PFSK-1 (cell line): ENCODE data around the gene SP6.

ENCODE experiments used
- FOXP2 ChIP-seq: optimal IDR thresholded peaks from 2 replicates; pipeline ENCODE3; 2011; ENCODE audit warnings: borderline replicate concordance, control low read depth, inconsistent platforms; ENCODE audit not compliant: insufficient read depth; ENCODE audit errors: extremely low read length, extremely low read depth
- POLR2AphosphoS5 ChIP-seq: IDR thresholded peaks from 2 replicates; pipeline ENCODE4 v1.6.1; 2012; ENCODE audit warnings: low read depth, mild to moderate bottlenecking, control low read depth, low read length, moderate library complexity
- REST ChIP-seq, 2 experiments: IDR thresholded peaks; 2 replicates each; pipeline versions ENCODE4 v1.6.1 to v1.8.0; 2011 to 2012; ENCODE audit warnings: low read depth in 2 of 2, low read length in 2 of 2, control low read depth in 1 of 2, inconsistent platforms in 1 of 2, mild to moderate bottlenecking in 1 of 2, moderate library complexity in 1 of 2; ENCODE audit not compliant: insufficient read depth in 1 of 2
- SIN3A ChIP-seq: IDR thresholded peaks from 2 replicates; pipeline ENCODE4 v1.6.1; 2012; ENCODE audit warnings: mild to moderate bottlenecking, low read length, moderate library complexity, borderline replicate concordance; ENCODE audit not compliant: insufficient read depth
- TAF1 ChIP-seq: IDR thresholded peaks from 2 replicates; pipeline ENCODE4 v1.6.1; 2012; ENCODE audit warnings: low read length, control low read depth, borderline replicate concordance; ENCODE audit not compliant: insufficient read depth

SP6 gene

GRCh38 chr17:47867813-47868533, 17.0 kb upstream of the SP6 start:
- TF ChIP-seq REST (IDR thresholded peaks at IDR 0.05; ENCODE audit: insufficient read depth in 1 of 2, low read depth in 2 of 2, low read length in 2 of 2) (no peak), SIN3A (no peak), TAF1 (no peak), FOXP2 (no peak), POLR2AphosphoS5 (no peak)

DNA sequence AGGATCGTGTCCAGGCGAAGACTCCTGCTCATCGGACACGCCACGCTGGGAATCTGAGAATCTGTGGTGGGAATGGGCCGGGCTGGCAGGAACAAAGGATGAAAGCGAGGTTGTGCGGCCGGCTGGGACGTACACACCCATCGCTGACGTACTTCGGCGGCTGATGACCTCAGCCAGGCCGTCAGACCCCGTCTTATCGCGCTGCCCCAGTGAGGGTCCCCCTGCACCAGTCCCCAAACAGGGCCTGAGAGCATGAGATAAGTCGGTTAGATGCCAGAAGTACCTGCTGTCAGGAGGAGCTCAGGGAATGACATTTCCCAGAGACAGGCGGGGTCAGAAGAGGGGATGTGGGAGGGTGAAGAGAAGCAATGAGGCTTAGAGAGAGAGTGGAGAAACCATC, 16.0 kb upstream of the SP6 start:
- TF ChIP-seq REST (IDR thresholded peaks at IDR 0.05; ENCODE audit: insufficient read depth in 1 of 2, low read depth in 2 of 2, low read length in 2 of 2) (no peak), SIN3A (no peak), POLR2AphosphoS5 (no peak), FOXP2 (no peak)

DNA sequence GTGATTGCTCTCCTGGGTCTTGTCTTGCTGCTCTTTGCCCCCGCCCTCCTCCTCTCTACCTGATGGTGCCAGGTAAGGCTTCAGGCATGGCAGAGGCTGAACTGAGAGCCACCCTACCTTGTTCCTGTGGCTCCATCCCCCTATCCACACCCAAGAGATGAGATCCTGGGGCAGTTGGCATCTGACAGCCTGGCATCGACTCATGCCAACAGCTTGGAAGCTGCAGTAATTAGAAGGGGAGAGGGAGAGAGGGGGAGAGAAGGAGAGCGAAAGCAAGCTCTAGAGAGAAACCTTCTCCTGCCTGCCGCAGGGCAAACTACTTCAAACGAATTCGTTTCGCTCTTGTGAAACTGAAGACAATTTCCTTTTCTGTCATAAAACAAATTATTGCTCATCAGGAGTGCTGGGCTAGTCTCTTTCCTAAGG, 13.8 kb upstream of the SP6 start:
- TF ChIP-seq REST (IDR thresholded peaks at IDR 0.05; ENCODE audit: insufficient read depth in 1 of 2, low read depth in 2 of 2, low read length in 2 of 2) (no peak), TAF1 (no peak), POLR2AphosphoS5 (no peak), SIN3A (no peak), FOXP2 (no peak)

DNA sequence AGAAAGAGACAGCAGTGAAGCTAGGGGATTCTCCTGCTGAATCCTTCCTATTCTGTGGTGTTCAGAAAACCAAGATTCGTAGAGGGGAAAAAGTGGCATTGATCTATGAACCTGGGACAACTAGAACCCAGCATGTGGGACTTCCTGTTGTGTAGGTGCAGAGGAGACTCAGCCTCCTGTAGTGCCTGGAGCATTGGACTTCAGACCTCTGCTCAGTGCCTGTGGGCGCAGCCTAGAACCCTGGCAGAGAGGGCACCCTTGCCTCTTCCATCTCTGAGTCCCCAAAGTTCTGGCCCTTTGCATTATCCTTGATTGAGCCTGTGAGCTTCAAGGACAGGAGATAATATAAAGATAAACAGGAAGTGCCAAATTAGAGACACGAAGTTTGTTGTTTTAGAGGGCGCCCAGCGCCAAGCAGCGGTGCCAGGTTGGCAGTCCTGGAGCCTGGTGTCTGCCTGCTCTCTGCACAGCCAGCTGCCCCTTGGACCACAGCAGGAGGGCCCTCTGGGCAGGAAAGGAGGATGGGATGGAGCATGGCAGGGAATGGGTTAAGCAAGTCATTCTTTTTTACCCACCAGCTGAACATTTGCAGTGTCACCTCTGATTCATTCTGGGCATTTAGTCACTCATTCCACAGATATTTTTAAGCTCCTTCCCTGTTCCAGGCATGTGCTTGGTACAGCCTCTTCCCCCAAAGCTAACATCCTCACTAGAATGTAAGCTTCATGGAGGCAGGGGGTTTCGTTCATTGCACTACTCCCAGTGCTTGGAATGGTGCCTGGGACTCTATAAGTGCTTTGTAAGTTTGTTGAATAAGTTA, 11.9 kb upstream of the SP6 start:
- TF ChIP-seq TAF1 (no peak), FOXP2 (no peak), POLR2AphosphoS5 (no peak), SIN3A (no peak), REST (IDR thresholded peaks at IDR 0.05; ENCODE audit: insufficient read depth in 1 of 2, low read depth in 2 of 2, low read length in 2 of 2) (no peak)
